Heart left ventricle (tissue), 13 donors: ENCODE measurements around the gene RMDN3.

Source experiments
- POLR2A ChIP-seq, 2 donors: fragments of 450-650 bp; IDR thresholded peaks; one replicate each; pipeline ENCODE4 v1.6.1; 2017; ENCODE audit warnings: antibody characterized with exemption in 2 of 2, mild to moderate bottlenecking in 2 of 2, moderate library complexity in 2 of 2
- TF ChIP-seq, protein P1 (sequence below), 12 donors: fragments of 200-600 bp; sonication (generic) in 4 of 12; IDR thresholded peaks; one replicate each; pipeline versions ENCODE4 v1.5.0 to v1.8.0; 2018 to 2022; ENCODE audit warnings: antibody characterized with exemption in 12 of 12, mild to moderate bottlenecking in 5 of 12
- donor health status: ischemic (EF 13 %, LVEDD 7.1; RV severe dilation, severe dysfunction).
- donor health status: DM: no; HTN: yes; CAD: no.
- donor health status: DM: no; HTN: no; CAD: no.
- donor health status: ischemic (EF 25% LVEDD 6.9; RV normal size, moderate dysfunction).
- donor health status: ischemic (EF 25% LVEDD 5.7; RV mildly dilated, moderate dysfunction).
- donor health status: ischemic (EF 35%, LVEDD 5.7; RV mildly dilated, moderate dysfunction).
- donor health status: nonischemic (EF 11% LVEDD 7.7; RV severe dilation, severe dysfunction).
- donor health status: DM: yes; HTN: yes; CAD: no.
- donor health status: PGD.
- donor health status: ischemic (EF 29% LVEDD 5.4; RV normal size, mild dysfunction).
- donor health status: nonischemic (EF 23%, LVEDD 6.1; RV moderate dilation, normal function).

DNA sequence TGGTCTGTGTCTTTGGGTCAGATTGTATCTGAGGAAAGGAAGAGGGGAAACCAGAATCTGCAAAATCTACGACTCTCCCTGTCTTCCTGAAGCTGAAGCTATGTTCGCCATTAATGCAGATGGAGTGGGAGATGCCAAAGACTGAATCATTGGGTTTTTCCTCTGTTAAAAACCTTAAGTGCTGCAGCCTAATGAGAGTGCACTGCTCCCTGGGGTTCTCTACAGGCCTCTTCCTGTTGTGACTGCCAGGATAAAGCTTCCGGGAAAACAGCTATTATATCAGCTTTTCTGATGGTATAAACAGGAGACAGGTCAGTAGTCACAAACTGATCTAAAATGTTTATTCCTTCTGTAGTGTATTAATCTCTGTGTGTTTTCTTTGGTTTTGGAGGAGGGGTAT is 24.0 kb downstream of the RMDN3 start:
- TF ChIP-seq, protein P1, sequence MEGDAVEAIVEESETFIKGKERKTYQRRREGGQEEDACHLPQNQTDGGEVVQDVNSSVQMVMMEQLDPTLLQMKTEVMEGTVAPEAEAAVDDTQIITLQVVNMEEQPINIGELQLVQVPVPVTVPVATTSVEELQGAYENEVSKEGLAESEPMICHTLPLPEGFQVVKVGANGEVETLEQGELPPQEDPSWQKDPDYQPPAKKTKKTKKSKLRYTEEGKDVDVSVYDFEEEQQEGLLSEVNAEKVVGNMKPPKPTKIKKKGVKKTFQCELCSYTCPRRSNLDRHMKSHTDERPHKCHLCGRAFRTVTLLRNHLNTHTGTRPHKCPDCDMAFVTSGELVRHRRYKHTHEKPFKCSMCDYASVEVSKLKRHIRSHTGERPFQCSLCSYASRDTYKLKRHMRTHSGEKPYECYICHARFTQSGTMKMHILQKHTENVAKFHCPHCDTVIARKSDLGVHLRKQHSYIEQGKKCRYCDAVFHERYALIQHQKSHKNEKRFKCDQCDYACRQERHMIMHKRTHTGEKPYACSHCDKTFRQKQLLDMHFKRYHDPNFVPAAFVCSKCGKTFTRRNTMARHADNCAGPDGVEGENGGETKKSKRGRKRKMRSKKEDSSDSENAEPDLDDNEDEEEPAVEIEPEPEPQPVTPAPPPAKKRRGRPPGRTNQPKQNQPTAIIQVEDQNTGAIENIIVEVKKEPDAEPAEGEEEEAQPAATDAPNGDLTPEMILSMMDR (IDR thresholded peaks at IDR 0.05), result no peak
- TF ChIP-seq POLR2A (IDR thresholded peaks at IDR 0.05), result no peak
